GM18861 (cell line): ENCODE results near the gene DCP2.
A peak's percentile ranks its signal among the peaks of the same experiment; 100 is the strongest.

Source experiments
- ATAC-seq: cut with Tn5 transposase; IDR thresholded peaks from one replicate; pipeline ENCODE4 v1.9.1; 2021; ENCODE audit not compliant: unreplicated experiment

Gene DCP2

DNA sequence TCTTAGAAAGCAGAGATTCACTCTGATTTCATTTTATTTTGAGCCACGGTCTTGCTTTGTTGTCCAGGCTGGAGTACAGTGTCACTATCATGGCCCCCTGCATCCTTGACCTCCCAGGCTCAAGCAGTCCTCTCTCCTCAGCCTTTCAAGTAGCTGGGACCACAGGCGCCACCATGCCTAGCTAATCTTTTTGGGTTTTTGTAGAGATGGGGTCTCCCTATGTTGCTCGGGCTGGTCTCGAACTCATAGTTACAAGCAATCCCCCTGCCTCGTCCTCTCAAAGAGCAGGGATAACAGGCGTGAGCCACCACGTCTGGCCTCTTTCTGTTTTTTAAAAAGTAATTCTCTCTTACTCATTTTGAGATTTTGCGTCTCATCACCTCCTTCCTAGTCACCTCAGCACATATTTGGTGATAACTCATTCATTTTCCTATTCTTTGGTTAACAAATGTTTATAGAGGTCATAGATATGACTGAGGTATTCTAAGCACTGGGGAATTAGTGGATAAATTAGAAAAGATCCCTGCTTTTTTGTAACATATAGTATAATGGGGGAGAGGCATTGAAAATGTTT lies 10.8 kb upstream of the DCP2 start:
- no peak for ATAC-seq

DNA sequence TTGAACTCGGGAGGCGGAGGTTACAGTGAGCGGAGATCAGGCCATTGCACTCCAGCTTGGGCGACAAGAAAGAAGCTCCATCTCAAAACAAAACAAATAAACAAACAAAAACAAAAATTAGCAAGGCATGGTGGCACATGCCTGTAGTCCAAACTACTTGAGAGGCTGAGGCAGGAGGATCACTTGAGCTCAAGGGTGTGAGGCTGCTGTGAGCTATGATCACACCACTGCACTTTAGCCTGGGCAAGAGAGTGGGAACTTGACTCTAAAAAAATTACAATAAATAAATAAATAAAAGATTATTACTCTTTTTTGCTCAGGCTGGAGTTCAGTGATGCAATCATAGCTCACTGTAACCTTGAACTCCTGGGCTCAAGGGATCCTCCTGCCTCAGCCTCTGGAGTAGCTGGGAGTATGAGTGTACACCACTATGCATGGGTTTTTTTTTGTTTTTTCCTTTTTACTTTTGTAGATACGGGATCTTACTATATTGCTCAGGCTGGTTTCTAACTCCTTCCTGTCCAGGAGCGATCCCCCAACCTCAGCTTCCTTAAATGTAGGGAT lies 9.0 kb upstream of the DCP2 start:
- ATAC-seq, result no peak

DNA sequence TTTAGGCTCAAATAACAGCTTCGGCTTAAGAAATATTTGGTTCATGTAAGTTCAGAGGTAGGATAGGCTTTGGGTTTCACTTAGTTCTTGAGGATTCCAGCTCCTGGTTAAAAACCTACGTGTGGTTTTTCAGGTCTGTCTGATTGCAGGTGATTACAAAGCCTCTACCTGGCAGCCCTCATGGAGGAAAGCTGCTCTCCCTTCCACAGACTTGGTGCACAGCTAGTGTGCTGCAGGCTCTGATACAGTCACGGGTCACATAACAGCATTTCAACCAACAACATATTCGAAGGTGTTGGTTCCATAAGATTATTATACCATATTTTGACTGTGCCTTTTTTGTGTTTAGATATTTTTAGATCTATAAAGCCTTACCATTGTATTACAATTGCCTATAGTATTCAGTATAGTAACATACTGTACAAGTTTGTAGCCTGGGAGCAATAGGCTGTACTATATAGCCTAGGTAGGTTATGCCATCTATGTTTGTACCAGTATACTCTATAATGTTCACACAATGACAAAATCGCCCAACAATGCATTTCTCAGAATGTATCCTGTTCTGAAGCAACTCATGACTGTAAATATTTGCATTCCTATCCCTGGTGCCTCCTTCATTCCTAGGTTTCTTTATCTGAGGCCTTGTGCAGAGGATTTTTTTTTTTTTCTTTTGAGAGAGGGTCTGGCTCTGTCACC lies 8.0 kb upstream of the DCP2 start:
- ATAC-seq, result no peak

DNA sequence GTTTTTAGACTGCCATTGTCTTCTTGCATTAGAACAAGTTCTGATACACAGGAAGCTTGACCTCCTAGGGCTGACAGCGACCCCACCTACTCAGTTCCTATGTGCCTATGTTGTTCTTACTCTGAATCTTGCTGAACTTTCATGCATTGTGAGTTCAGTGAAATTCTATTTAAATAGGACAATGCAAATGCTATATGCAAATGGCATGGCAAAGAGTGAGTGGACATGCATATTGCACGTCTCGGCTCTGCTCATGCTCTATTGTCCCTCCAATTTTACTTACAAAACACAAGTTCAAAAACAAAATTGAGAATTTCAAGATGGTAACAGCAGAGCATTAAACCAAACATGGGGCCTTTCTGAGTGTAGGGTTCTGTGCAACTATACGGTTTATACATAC lies 5.3 kb upstream of the DCP2 start:
- ATAC-seq, result no peak

DNA sequence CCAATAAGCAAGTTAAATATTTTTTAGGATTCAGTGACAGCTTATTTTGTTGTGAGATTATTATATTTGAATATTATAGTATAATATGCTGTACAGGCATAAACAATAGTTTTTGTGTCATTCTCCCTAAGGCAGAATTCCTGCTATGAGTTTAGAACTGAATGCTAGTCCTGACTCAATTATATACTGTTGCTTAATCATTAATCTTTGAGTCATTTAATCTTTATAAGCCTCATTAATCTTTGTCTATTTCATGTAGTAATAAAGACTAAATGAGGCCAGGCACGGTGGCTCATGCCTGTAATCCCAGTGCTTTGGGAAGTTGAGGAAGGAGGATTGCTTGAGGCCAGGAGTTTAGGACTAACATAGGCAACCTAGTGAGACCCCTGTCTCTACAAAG lies 3.6 kb upstream of the DCP2 start:
- ATAC-seq, result no peak

DNA sequence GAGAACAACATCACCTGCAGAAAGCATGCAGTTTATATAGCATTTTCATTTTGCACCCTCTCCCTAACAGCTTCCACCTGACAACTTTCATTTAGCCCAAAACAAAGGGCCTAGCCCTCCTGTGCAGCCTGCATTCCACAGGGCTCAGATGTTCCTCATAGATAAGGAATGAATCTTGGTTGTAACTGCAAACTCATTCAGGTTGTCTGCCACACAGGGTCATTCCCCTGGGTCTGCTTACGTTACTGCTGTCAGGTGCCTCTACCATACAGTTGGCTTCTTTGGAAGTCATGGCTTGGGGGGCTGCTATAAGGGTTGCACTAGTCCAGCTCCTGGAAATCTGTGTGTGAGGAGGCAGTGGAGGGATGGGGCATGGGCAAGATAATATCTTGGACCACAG lies 2.7 kb upstream of the DCP2 start:
- ATAC-seq, result no peak

DNA sequence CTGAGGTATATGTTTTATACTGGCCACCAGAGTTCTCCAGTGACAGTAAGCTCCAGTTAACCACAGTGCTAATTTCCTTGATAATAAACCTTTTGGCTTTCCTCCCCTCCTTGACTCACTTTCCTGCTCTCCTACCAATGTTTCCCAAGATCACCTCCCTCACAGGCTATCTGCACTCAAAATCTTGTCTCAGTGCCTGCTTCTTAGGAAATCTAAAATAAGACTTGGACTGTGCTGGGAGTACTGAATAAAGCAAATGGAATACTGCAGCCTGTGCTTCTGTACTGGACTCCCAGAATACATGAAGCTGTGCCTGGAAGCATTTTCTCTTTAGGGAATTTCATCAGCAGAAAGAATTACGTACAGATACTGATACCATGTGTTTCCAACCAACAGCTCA lies 1.7 kb upstream of the DCP2 start:
- no peak for ATAC-seq

DNA sequence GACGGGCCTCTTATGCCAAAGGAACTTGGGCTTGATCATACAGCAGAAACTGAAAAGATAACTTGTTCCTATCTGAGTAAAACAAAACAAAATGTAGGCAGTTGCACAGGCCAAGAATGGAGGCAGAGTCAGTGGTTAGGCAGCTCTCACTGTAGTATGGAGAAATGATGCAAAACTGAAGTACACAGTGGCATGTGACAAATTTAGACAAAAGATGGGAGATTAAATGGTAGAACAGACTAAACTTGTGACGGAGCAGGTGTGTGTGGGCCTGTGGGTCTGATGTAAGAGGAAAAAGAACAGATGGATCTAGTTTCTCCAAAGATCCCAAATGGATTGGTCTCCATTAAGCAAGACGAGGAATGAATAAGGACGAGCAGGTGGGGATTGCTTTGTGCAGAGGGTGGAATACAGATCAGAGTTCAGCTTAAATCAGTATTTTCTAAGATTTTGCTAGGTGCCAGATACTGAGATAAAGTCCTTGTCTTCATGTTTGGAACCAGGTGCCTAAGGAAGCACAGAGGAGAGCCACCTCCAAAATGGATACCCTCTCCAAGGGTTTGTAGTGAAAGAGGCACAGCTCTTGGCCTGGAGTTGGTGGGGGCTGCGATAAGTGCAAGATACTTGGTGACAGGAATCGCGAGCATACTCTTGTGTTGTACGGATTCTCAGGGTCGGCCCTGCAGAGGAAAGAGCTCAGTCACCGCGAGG lies 722 bp upstream of the DCP2 start:
- no peak for ATAC-seq

DNA sequence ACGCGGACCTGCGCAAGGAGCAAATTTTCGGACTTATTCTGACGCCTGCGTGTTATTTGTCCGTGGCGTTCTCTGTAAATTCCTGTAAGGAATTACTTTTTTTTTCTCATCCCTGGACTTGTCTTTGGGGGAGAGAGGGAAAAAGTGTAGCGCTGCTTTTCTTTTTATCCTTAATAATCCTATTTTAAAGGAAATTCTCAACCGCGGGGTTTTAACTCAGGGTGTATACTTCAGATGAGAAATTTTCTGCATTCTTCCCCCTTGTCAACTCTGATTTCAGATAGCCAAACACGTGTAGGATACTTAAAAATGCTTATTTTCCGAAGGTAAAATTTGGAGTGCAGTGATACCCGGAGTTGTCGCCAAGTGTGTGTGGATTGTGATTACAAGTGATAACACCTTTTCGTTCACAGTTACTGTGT lies 853 bp downstream of the DCP2 start:
- no peak for ATAC-seq

DNA sequence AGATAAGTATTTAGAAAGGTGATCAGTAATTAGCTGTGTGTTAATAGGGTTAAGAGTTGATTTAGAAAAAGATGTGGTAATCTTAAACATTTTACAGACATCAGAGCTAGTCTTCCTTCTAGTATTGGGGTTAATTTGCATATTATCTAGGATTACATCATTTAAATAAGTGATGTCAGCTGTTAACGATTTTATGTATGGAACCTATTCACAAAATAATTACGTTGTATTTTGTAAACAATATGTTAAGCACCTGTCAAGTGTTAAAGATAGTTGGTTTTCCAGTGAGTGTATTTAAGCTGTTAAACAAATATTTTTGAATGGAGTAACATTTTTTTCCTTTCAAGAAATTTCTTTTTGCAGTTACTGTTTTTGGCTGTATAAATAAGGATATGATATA lies 2.2 kb downstream of the DCP2 start:
- ATAC-seq, result no peak

DNA sequence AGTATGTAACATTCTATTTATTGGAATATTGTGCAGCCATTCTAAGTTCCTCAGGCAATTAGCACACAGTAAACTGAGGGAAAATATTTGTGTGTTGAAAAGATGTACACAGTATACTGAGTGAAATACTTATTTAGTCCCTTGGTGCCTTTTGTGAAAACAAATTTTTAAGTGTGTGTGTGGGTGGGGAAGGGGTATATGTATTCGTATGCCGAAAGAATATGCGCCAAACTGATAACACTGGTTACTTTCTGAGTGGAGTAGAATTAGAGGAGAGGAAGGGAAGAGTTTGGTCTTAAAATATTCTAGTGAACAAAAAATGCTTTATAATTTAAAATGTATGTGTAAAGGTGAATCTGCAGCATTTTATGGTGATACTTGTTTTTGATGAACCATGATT lies 3.1 kb downstream of the DCP2 start:
- ATAC-seq, result no peak

DNA sequence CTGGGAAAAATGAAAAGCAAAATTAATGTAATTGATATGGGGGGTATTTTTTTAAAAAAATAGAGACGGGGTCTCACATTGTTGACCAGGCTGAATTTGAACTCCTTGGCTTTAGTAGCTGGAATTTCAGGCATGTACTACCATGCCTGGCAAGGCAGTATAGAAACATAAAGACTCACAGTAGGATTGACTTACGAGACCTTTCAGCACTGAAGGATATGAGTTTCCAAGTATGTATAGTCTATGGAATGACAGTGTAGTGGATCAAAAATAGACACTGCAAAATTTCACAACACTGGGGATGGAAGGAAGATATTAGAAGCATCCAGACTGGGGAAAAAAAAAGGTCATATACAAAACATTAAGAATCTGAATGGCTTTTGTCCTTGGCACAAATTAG lies 6.8 kb downstream of the DCP2 start:
- no peak for ATAC-seq

DNA sequence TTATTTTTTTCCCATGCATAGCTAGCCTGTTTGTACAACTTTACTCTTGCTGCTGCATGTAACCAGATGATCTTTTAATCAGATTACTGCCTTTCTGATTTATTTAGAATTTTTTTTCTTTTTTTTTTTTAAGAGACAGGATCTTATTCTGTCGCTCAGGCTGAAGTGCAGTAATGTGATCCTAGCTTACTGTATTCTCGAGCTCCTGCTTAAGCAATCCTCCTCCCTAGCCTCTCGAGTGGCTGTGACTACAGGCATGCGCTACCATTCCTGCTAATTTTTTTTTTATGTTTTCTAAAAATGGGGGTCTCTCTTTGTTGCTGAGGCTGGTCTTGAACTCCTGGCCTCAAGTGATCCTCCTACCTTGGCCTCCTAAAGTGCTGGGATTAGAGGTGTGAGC lies 9.6 kb downstream of the DCP2 start:
- no peak for ATAC-seq

DNA sequence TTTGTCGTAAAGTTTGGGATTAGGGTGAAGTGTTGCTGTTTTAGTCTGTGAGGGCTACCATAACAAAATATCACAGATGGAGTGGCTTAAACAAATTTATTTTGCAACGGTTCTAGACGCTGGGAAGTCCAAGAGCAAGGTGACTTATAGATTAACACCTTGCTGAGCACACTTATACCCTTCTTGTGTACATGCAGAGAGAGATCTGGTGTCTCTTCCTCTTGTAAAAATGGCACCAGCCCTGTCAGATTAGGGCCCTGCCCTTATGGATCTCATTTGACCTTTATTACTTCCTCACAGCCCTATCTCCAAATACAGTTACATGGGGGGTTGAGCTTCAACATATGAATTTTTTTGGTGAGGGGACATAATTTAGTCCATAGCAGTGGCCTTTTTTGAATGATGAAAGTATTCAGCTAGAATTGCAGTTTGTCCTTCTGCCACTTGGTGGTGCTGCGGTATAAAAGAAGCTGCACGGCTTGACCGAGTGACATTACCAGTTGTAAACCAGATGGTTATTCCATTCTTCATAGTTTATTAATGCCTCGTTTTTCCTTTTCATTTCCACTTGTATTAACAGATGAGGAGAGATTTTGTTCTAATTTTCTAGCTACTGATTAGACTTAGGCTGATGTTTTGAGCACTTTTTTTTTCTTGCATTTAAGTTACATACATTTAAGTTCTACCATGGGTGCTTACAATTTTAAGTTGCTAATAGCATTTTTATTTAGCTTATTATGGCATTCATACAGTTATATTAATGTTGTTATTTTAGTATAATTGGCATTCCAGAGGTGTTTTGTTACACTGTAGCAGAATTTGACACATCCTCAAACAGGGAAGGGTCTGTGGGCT lies 19.4 kb downstream of the DCP2 start:
- ATAC-seq, result peak; percentile 81

DNA sequence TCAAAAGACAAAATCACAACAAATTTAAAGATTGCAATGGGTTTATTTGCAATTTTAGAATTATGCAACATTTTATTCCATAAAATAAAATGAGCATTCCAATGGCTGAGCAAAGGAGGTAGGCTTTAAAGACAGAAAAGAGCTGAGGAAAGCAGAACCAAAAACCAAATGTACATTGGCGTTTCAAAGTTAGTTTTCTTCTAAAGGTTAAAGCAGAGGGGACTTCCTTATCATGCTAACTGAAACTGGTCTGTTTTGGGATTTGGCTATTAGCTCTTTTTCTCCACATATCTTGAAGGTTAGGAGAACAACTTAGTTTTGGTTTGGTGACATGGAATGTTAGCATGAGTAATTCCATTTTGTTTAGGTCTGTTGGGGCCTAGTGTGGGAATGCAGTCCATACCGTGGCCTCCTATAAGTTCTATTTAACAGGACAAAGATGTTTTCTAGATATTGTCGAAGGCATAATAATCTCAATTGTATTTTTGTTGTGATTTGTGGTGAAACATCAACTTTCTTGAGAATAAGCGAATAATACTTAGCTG lies 20.3 kb downstream of the DCP2 start:
- ATAC-seq, result no peak

DNA sequence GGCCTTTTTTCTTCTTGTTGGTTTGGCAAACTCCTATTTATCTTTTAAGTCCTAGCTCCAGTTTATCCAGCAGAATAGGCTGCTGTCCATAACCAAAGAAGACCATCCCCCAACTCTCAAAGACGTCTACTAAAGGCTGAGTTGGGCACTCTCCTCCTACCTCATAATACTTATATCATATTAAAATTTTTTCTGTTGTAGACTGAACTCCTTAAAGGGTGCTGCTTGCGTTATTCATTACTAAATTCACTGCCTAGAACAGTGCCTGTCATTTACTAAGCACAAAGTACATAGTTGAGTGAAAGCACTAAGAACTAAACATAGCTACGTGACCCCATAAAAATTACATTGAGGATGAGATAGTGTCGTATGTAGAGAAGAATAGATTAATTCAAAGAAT lies 21.7 kb downstream of the DCP2 start:
- no peak for ATAC-seq

DNA sequence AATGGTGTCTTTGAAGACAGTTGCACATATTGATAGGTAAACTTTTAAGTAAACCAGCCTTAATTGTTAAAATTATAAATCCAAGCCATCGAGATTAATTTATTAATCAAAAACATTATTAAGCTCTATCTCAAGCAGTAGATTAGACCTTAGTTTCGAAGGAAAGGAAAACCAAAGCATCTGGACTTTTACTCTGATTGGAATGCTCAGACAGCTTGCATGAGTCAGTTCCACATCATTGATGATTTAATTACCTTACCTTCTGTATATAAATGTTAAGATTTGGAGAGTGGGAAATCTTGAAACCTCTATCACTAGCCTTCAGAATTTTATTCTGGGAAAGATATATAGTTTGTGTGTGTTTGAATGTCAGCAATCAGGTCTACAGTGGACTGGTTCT lies 23.9 kb downstream of the DCP2 start:
- ATAC-seq, result no peak

DNA sequence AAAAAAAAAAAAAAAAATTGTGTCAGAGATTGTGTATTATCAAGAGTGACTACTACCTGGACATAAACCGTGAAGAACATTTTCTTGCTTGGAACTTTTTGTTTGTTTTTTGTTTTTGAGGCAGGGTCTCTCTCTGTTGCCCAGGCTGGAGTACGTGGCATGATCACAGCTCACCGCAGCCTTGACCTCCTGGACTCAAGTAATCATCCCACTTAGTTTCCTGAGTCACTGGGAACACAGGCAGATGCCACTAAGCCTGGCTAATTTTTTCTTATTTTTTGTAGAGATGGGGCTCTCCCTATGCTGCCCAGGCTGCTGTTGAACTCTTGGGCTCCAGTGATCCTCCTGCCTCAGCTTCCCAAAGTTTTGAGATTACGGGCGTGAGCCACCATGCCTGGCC lies 25.8 kb downstream of the DCP2 start:
- no peak for ATAC-seq

DNA sequence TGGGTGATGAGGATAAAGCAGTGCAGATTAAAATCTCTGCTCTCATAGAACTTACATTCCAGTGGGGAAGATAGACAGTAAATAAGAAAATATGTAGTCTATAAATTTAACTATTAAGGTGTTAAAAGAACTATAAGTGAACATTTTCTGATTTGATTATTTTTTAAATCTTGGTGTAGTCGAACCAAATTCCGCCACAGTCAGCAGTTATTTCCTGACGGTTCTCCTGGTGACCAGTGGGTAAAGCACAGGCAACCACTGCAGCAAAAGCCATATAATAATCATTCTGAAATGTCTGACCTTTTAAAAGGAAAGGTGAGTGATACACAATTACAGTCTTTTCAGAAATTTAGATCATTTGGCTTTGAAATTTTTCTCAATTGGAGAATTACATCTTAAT lies 27.2 kb downstream of the DCP2 start:
- ATAC-seq, result no peak

DNA sequence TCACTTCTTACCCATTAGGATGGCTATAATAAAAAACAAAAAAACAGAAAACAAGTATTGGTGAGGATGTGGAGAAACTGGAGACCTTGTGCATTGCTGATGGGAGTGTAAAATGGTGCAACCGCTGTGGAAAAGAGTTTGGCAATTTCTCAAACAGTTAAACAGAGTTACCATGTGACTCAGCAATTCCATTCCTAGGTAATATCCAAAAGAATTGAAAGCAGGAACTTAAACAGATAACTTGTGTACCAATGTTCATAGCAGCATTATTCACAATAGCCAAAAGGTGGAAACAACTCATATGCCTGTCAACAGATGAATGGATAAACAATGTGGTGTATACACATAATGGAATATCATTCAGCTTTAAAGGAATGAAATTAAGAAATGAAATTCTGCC lies 28.9 kb downstream of the DCP2 start:
- ATAC-seq, result no peak
